ENCODE measurements around the gene SERINC5.

The SERINC5 gene

DNA sequence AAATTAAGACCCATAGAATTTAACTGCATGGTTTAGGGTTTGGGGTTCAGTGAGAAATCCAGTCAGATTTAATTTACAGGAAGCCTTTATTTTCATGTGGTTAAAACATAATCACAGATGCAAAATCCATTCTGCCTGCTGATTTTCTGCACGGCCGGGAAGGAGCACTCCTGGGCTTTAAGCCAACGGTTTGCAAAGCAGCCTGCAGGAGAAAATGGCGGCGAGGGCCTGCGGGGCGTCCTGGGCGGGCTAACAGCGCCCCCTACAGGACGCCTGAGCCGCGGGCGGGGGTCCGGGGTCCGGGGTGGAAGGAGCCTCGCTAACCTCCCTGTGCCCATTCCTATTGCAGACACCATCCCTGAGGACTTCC is 173.1 kb downstream of the SERINC5 start:
- no peaks in the 10 kb centered on the region for H4K20me1 ChIP-seq (ENCODE audit: insufficient read depth, low read length, poor library complexity, severe bottlenecking)
- H3K4me2 ChIP-seq (ENCODE audit: low read depth, low read length, poor library complexity, severe bottlenecking) = no peak overlapping the region
- no peaks in the 10 kb centered on the region for H3F3A ChIP-seq (ENCODE audit: low read depth)
- no peaks in the 10 kb centered on the region for H3K36me3 ChIP-seq (ENCODE audit: insufficient read depth, low read length)
- TF ChIP-seq, protein P1, sequence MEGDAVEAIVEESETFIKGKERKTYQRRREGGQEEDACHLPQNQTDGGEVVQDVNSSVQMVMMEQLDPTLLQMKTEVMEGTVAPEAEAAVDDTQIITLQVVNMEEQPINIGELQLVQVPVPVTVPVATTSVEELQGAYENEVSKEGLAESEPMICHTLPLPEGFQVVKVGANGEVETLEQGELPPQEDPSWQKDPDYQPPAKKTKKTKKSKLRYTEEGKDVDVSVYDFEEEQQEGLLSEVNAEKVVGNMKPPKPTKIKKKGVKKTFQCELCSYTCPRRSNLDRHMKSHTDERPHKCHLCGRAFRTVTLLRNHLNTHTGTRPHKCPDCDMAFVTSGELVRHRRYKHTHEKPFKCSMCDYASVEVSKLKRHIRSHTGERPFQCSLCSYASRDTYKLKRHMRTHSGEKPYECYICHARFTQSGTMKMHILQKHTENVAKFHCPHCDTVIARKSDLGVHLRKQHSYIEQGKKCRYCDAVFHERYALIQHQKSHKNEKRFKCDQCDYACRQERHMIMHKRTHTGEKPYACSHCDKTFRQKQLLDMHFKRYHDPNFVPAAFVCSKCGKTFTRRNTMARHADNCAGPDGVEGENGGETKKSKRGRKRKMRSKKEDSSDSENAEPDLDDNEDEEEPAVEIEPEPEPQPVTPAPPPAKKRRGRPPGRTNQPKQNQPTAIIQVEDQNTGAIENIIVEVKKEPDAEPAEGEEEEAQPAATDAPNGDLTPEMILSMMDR (conservative IDR thresholded peaks at IDR 0.05; ENCODE audit: low read length) = peak; percentile 78
- no peak for TF ChIP-seq EZH2phosphoT487 (IDR thresholded peaks at IDR 0.05; ENCODE audit: borderline replicate concordance)
- H3K4me1 ChIP-seq (ENCODE audit: insufficient read depth, low read length, poor library complexity, severe bottlenecking) = no peaks in the 10 kb centered on the region
- H3K9ac ChIP-seq (ENCODE audit: low read depth, low read length, poor library complexity, severe bottlenecking) = no peak overlapping the region
- no peaks in the 10 kb centered on the region for H3K79me2 ChIP-seq (ENCODE audit: insufficient read depth, low read length)
- no peaks in the 10 kb centered on the region for H3K27me3 ChIP-seq (ENCODE audit: insufficient read depth, low read length, poor library complexity, severe bottlenecking)
- no peak overlapping the region for H2AFZ ChIP-seq (ENCODE audit: low read length)
- H3K9me2 ChIP-seq (replicated peaks; ENCODE audit: low read depth, low read length) = no peaks in the 10 kb centered on the region
- H3K4me3 ChIP-seq (ENCODE audit: low read length, poor library complexity, severe bottlenecking) = no peak overlapping the region
- H3K9me3 ChIP-seq (ENCODE audit: insufficient read depth, low read depth, low read length) = no peaks in the 10 kb centered on the region

DNA sequence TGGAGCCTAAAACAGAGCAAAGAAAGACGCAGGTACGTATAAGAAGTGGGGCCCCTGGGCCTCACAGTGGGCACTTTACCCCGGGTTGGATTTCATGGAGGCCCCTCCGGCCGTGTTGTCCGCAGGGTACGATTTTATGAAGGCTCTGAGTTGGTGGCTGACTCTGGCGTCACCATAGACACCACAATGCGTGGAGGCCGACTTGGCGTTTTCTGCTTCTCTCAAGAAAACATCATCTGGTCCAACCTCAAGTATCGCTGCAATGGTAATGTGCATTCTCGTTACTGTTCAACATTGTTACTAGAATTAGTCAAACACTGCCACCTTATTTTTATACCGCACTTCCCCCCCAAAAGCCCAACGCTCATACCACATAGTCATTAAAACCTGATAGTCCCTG is 173.6 kb downstream of the SERINC5 start:
- Histone ChIP-seq H3K79me2 (ENCODE audit: insufficient read depth, low read length) (no peaks in the 10 kb centered on the region), H2AFZ (ENCODE audit: low read length) (no peak overlapping the region), H3K9me2 (replicated peaks; ENCODE audit: low read depth, low read length) (no peaks in the 10 kb centered on the region), H4K20me1 (ENCODE audit: insufficient read depth, low read length, poor library complexity, severe bottlenecking) (no peaks in the 10 kb centered on the region), H3K27me3 (ENCODE audit: insufficient read depth, low read length, poor library complexity, severe bottlenecking) (no peaks in the 10 kb centered on the region), H3K4me1 (ENCODE audit: insufficient read depth, low read length, poor library complexity, severe bottlenecking) (no peaks in the 10 kb centered on the region), H3K9ac (ENCODE audit: low read depth, low read length, poor library complexity, severe bottlenecking) (no peak overlapping the region), H3F3A (ENCODE audit: low read depth) (no peaks in the 10 kb centered on the region), H3K9me3 (ENCODE audit: insufficient read depth, low read depth, low read length) (no peaks in the 10 kb centered on the region), H3K4me2 (ENCODE audit: low read depth, low read length, poor library complexity, severe bottlenecking) (no peak overlapping the region), H3K36me3 (ENCODE audit: insufficient read depth, low read length) (no peaks in the 10 kb centered on the region), H3K4me3 (ENCODE audit: low read length, poor library complexity, severe bottlenecking) (no peak overlapping the region)
- TF ChIP-seq EZH2phosphoT487 (IDR thresholded peaks at IDR 0.05; ENCODE audit: borderline replicate concordance) = no peak
- TF ChIP-seq, protein P1 (conservative IDR thresholded peaks at IDR 0.05; ENCODE audit: low read length) = no peak

DNA sequence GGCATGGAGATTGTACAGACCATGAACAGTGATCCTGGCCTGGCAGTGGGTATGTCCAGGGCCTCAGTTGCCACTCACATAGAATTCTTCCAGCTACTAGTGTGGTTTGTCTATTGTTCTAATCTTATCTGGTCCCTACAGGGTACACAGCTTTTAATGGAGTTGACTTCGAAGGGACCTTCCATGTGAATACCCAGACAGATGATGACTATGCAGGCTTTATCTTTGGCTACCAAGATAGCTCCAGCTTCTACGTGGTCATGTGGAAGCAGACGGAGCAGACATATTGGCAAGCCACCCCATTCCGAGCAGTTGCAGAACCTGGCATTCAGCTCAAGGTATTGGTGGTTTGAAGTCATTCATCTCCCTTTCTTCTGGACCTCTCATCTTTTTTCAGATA is 176.9 kb downstream of the SERINC5 start:
- no peak for TF ChIP-seq EZH2phosphoT487 (IDR thresholded peaks at IDR 0.05; ENCODE audit: borderline replicate concordance)
- TF ChIP-seq, protein P1 (conservative IDR thresholded peaks at IDR 0.05; ENCODE audit: low read length) = no peak
- Histone ChIP-seq H3F3A (ENCODE audit: low read depth) (no peaks in the 10 kb centered on the region), H3K36me3 (ENCODE audit: insufficient read depth, low read length) (no peaks in the 10 kb centered on the region), H3K79me2 (ENCODE audit: insufficient read depth, low read length) (no peaks in the 10 kb centered on the region), H3K27me3 (ENCODE audit: insufficient read depth, low read length, poor library complexity, severe bottlenecking) (no peaks in the 10 kb centered on the region), H2AFZ (ENCODE audit: low read length) (no peak overlapping the region), H3K4me3 (ENCODE audit: low read length, poor library complexity, severe bottlenecking) (no peak overlapping the region), H3K9me3 (ENCODE audit: insufficient read depth, low read depth, low read length) (no peaks in the 10 kb centered on the region), H4K20me1 (ENCODE audit: insufficient read depth, low read length, poor library complexity, severe bottlenecking) (no peaks in the 10 kb centered on the region), H3K9ac (ENCODE audit: low read depth, low read length, poor library complexity, severe bottlenecking) (no peak overlapping the region), H3K4me2 (ENCODE audit: low read depth, low read length, poor library complexity, severe bottlenecking) (no peak overlapping the region), H3K9me2 (replicated peaks; ENCODE audit: low read depth, low read length) (no peaks in the 10 kb centered on the region), H3K4me1 (ENCODE audit: insufficient read depth, low read length, poor library complexity, severe bottlenecking) (peaks cover 8% of the 10 kb centered on the region)
